GM18519 (cell line): ENCODE data around the gene CLCN6.

Experiments used
- ATAC-seq: cut with Tn5 transposase; IDR thresholded peaks from one replicate; pipeline ENCODE4 v1.9.1; 2021; ENCODE audit warnings: mild to moderate bottlenecking, moderate library complexity; ENCODE audit not compliant: unreplicated experiment, low FRiP score

Gene CLCN6

GRCh38 chr1:11805422-11806306 lies at the start of gene CLCN6, which contains the start of gene MTHFR:
TSS of gene CLCN6 (plus strand) at chr1:11806191. CDS start at chr1:11806263, 72 bp downstream.
TSS of gene MTHFR (minus strand) at chr1:11805964. CDS start at chr1:11803116, 2,848 bp downstream.
- ATAC-seq = peak; percentile 62

GRCh38 chr1:11757047-11757446 lies 48.9 kb upstream of the CLCN6 start:
- no peak for ATAC-seq

GRCh38 chr1:11759791-11760190 lies 46.2 kb upstream of the CLCN6 start:
- ATAC-seq = no peak

DNA sequence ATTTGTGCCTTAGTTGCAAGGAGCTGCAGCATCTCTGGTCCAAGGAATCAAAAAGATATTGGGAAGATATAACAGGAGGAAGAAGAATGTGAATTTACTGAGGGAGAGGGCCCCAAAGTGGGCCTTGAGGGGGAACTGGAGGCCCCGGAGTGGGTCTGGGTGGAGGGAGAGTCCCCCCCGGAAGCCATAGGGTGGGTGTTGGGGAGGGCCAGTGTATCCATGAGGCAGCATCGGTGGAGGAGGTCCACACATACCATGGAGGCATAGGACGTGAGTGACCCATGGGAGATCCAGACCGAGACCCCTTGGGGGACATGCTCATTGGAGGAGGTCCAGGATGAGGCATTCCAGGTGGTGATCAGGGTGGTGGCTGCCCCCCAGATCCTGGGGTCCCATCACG lies 44.7 kb upstream of the CLCN6 start:
- ATAC-seq = no peak

- no peak for ATAC-seq
Observed at GRCh38 chr1:11761988-11762406, 44.0 kb upstream of the CLCN6 start, which contains the start of gene C1orf167. TSS of gene C1orf167 (plus strand) at chr1:11762193. CDS start at chr1:11764401, 2,208 bp downstream.

DNA sequence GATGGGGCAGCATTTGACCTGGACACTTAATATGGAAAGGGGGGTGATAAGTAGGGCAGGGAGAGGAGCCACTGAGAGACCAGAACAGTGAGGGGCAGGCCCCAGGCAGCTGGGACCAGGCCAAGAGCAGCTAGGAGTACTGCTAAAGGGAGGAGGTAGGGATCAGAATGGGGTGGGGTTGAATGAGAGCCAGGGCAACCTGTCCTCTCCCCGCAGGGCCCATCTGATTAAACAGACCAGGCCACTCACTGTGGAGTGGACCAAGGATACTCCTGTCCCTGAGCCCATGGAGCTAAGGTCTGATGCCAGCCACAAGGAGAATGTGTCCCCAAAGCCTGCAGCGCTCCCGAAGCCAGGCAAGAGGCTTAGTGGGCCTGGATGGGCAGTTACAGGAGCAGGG lies 41.9 kb upstream of the CLCN6 start:
- ATAC-seq = no peak

- no peak for ATAC-seq
Observed at GRCh38 chr1:11764519-11764918, 41.5 kb upstream of the CLCN6 start.

DNA sequence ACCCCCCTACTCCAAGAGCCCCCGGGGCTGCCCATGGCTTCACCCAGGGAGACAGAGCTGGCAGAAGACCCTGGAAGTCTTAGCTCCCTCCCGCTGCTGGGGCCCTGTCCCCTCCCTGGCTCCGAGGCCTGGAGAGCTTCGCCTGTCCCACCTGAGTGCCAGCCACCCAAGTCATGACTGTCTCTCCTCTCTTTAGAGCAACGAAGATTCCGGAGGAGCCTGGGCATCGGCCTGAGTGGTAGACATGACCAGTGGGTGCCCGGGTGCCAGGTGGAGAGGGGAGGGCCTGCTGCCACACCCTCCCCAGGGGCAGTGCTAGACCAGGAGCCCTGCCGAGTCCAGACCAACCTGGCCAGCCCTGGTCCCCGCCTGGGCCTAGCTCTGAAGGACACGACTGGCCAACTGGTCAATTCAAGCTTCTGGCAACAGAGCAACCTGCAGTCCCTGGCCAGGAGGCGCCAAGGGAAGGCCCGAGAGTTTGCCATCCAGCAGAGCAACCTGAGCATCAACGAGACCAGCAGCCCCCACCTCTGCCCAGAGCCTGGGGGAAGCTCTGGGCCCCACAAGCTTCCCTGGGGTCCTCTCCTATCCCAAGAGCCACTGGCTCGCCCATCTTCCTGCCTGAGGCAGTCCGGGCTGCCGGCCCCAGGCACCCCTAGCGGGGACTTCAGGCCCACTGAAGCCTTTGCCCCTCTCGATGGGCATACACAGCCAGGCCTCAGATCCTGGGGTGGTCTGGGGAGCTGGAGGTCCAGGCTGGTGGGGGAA lies 40.1 kb upstream of the CLCN6 start:
- ATAC-seq = no peak

- no peak for ATAC-seq
Observed at GRCh38 chr1:11766429-11766776, 39.6 kb upstream of the CLCN6 start.

- no peak for ATAC-seq
Observed at GRCh38 chr1:11767922-11768704, 37.9 kb upstream of the CLCN6 start.

GRCh38 chr1:11768821-11769220 lies 37.2 kb upstream of the CLCN6 start:
- no peak for ATAC-seq

DNA sequence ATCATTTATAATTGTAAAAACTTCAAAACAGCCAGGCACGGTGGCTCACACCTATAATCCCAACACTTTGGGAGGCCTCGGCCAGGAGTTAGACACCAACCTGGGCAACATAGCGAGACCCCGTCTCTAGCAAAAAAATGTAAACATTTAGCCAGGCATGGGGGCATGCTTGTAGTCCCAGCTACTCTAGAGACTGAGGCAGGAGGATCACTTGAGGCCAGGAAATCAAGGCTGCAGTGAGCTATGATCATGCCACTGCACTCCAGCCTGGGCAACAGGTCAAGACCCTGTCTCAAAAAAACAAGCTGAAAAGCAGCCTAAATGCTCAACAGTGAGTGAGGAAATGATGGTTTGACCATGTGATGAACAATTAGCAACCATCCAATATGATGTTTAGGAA lies 36.7 kb upstream of the CLCN6 start:
- ATAC-seq = no peak

GRCh38 chr1:11770011-11770410 lies 36.0 kb upstream of the CLCN6 start:
- ATAC-seq = no peak

DNA sequence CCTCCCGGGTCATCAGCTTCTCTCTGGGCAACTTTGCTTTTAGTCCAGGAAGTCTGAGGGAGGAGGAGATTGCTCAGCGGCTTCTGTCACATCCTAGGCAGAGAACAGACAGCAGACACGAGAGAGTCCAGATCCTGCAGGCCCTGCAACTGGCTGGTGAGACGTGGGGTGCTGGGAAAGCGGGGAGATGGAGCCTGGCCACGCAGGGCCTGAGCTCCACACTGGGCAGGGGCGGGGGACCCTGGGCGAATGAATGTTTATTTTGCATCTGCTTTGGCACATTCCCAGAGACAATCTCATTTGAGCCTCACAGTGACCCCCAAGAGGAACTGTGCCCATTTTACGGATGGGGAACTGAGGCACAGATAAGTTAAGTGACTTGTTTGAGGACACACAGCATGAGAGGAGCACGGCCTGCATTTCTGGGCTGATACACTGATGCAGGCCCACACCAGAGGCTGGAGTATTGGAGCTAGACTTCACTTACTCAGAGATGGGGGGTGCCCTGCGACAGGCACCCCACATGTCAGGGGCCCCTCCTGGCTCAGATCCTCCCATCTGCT lies 34.4 kb upstream of the CLCN6 start:
- no peak for ATAC-seq

DNA sequence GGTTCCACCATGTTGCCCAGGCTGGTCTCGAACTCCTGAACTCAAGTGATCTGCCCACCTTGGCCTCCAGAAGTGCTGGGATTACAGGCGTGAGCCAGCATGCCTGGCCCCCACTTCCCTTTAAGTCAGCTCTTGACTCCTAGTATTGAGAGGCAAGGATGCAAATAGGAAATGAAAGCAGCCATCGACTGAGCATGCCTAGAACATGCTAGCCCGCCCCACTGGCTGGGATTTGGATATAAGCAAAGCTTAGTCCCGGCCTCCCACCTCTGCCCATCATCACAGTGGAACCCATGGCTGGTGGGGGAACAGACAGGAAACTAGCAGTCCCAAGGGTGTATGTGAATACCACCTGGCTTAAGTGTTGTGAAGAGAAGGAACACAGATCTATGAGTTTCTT lies 33.5 kb upstream of the CLCN6 start:
- ATAC-seq = no peak

- no peak for ATAC-seq
Observed at GRCh38 chr1:11774753-11775152, 31.2 kb upstream of the CLCN6 start.

DNA sequence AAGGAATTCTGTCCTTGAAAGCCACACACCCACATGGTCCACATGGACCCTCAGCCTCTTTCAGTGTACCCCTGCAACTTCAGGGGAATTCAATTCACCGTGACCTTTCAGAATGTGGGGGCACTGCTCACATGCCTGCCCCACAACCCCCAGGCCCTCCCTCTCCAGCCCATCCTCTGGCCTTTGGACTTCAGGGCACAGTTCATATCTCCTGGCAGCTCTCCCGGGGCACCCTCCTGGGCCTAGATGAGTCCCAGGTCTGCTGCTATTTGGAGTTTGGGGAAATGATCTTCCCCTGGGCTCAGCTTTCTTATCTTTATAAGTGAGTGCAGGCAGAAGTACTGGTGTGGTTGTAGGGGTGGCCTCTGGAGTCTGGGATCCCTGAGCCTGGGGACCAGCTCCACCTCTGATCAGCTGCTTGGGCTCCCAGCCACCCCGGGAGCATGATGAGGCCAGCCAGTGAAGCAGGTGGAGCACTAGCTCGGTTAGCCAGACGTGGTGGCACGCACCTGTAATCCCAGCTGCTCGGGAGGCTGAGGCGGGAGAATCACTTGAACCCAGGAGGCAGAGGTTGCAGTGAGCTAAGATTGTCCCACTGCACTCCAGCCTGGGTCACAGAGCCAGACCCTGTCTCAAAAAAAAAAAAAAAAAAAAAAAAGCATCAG lies 28.2 kb upstream of the CLCN6 start:
- no peak for ATAC-seq

DNA sequence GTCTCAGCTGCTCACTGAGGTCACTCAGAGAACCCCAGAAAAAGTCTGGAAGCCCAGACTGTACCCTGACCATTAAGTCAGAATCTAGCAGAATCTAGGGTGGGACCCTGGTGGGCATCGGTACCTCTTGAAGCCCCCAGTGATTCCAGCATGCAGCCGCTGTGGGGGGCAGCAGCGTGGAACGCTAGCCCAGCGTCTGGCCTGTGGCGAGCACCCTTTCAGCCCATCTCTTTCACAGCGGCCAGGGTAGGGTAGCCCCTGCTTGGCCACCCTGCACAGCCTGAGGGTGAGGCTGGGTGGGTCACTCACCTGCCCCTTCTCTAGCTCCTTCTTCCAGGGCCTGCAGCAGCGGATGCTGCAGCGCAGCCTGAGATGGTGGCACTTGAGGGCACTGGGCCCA lies 27.7 kb upstream of the CLCN6 start:
- ATAC-seq = no peak

GRCh38 chr1:11778844-11779623 lies 27.0 kb upstream of the CLCN6 start:
- no peak for ATAC-seq
